CD4-positive, alpha-beta T cell (primary cell): ENCODE results near the gene SOX8. TPM values are rescaled to one million over a fixed set of nuclear protein-coding genes. Genes with fewer than 3 reads are reported as not detected.
A peak's percentile ranks its signal among the peaks of the same experiment; 100 is the strongest.

Source experiments
- ATAC-seq: fragments of 200-7000 bp; cut with Tn5 transposase; one replicate; pipeline ENCODE4 v1.10.0; 2022; ENCODE audit warnings: mild to moderate bottlenecking; ENCODE audit not compliant: poor library complexity
- CTCF ChIA-PET: fragments of 350-600 bp; sonication (Branson Sonifier 250); formaldehyde crosslinking; loops from one replicate; lab custom pipeline; 2021; ENCODE audit warnings: antibody characterized with exemption, inconsistent platforms; lab: Charles Lee
- POLR2A ChIA-PET: fragments of 350-600 bp; sonication (Branson Sonifier 250); formaldehyde crosslinking; loops from one replicate; lab custom pipeline; 2021; ENCODE audit warnings: antibody characterized with exemption, inconsistent platforms; lab: Charles Lee
- DNase-seq, 14 experiments: peaks; one replicate each; pipeline ENCODE4 v3.0.0-alpha.2; 2013 to 2020; ENCODE audit warnings: mixed read lengths in 2 of 14
- H3K27ac ChIP-seq, 2 donors: one replicate each; pipeline versions ENCODE4 v1.5.1 to v1.7.0; 2013; ENCODE audit warnings: low read length in 2 of 2, low read depth in 1 of 2, mild to moderate bottlenecking in 1 of 2
- H3K27me3 ChIP-seq, 2 experiments: 1 replicate in 1 of 2; 2 replicates in 1 of 2; pipeline versions ENCODE4 v1.6.1 to v1.7.0; 2013; ENCODE audit warnings: low read length in 2 of 2, control low read depth in 1 of 2, mild to moderate bottlenecking in 1 of 2, moderate library complexity in 1 of 2; ENCODE audit not compliant: insufficient read depth in 2 of 2, control insufficient read depth in 1 of 2
- H3K36me3 ChIP-seq: one replicate; pipeline ENCODE4 v1.6.1; 2013; ENCODE audit warnings: low read length, control low read depth; ENCODE audit not compliant: insufficient read depth
- H3K4me1 ChIP-seq: one replicate; pipeline ENCODE4 v1.6.1; 2013; ENCODE audit warnings: low read length, control low read depth; ENCODE audit not compliant: insufficient read depth
- H3K4me3 ChIP-seq: one replicate; pipeline ENCODE4 v1.5.1; 2013; ENCODE audit warnings: mild to moderate bottlenecking, low read length, moderate library complexity
- H3K9me3 ChIP-seq, 2 experiments: 1 replicate in 1 of 2; 2 replicates in 1 of 2; pipeline versions ENCODE4 v1.6.1 to v1.7.0; 2013; ENCODE audit warnings: low read length in 2 of 2, mild to moderate bottlenecking in 2 of 2, control low read depth in 1 of 2, moderate library complexity in 1 of 2; ENCODE audit not compliant: control insufficient read depth in 1 of 2, insufficient read depth in 1 of 2
- H3K27ac Mint-ChIP-seq: one replicate; pipeline ENCODE4 v1.8.0; 2020; ENCODE audit warnings: mixed read lengths
- H3K27me3 Mint-ChIP-seq: one replicate; pipeline ENCODE4 v1.8.0; 2021; ENCODE audit warnings: mixed read lengths
- H3K36me3 Mint-ChIP-seq: one replicate; pipeline ENCODE4 v1.8.0; 2021; ENCODE audit warnings: low read depth, mixed read lengths
- H3K4me1 Mint-ChIP-seq: one replicate; pipeline ENCODE4 v1.8.0; 2021; ENCODE audit warnings: low read depth, mixed read lengths
- H3K4me3 Mint-ChIP-seq: one replicate; pipeline ENCODE4 v1.8.0; 2020; ENCODE audit warnings: mild to moderate bottlenecking, mixed read lengths
- H3K9me3 Mint-ChIP-seq: one replicate; pipeline ENCODE4 v1.8.0; 2020; ENCODE audit warnings: mixed read lengths
- intact Hi-C, 2 experiments: fragments of 100-400 bp; cut with DNase I in 1 of 2; cut with micrococcal nuclease in 1 of 2; formaldehyde crosslinking; loops; one replicate each; pipeline versions ENCODE4 v1.15.1 to v1.9.0; 2023 to 2025; cut with DNase I, micrococcal nuclease
- total RNA-seq, 174 experiments: library from RNA in 2 of 174; stranded (reverse) in 2 of 174; gene quantifications; one replicate each; pipeline ENCODE4 v1.2.3 and lab custom pipeline; 2021 to 2026
- TF ChIP-seq, protein P1 (sequence below): fragments of 200-600 bp; IDR thresholded peaks from one replicate; pipeline ENCODE4 v1.8.0; 2022; ENCODE audit warnings: antibody characterized with exemption, mild to moderate bottlenecking

The SOX8 gene
- total RNA-seq, 2 experiments from 2014 or later, result 1.4 to 2.3 TPM

- H3K9me3 Mint-ChIP-seq, result no peaks in the 10 kb centered on the region
Observed at GRCh38 chr16:979859-980594, 1.5 kb upstream of the SOX8 start.

DNA sequence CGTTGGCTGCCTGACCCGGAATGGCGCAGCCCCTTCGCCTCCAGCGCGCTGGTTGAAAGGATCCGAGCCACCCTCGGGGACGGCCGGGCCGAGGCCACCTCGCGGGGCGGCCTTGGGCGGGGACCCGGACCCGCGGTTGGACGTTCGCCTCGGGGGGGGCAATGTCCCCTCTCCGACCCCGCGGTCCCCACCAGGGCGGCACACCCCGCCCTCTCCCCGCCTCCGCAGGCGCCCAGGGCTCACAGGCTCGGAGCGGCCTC is 1.0 kb upstream of the SOX8 start:
- Histone ChIP-seq H3K4me1 (peaks cover 43% of the 10 kb centered on the region), H3K27ac (no peak overlapping the region), H3K27me3 (peaks cover 0 to 10% of the 10 kb centered on the region in 2 experiments), H3K9me3 (no peaks in the 10 kb centered on the region), H3K4me3 (no peak overlapping the region), H3K36me3 (no peaks in the 10 kb centered on the region)
- no peaks in the 10 kb centered on the region for H3K36me3 Mint-ChIP-seq
- H3K27ac Mint-ChIP-seq, result no peak overlapping the region
- intact Hi-C loops, result loop anchor here in 1 of 2 experiments (1.0 kb wide), 1 partner anchor 9 kb away; no protein-coding TSS in a partner anchor
- TF ChIP-seq, protein P1, sequence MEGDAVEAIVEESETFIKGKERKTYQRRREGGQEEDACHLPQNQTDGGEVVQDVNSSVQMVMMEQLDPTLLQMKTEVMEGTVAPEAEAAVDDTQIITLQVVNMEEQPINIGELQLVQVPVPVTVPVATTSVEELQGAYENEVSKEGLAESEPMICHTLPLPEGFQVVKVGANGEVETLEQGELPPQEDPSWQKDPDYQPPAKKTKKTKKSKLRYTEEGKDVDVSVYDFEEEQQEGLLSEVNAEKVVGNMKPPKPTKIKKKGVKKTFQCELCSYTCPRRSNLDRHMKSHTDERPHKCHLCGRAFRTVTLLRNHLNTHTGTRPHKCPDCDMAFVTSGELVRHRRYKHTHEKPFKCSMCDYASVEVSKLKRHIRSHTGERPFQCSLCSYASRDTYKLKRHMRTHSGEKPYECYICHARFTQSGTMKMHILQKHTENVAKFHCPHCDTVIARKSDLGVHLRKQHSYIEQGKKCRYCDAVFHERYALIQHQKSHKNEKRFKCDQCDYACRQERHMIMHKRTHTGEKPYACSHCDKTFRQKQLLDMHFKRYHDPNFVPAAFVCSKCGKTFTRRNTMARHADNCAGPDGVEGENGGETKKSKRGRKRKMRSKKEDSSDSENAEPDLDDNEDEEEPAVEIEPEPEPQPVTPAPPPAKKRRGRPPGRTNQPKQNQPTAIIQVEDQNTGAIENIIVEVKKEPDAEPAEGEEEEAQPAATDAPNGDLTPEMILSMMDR, result no peak
- no peak overlapping the region for H3K4me3 Mint-ChIP-seq
- POLR2A ChIA-PET, result interaction anchor here (1.5 to 7.0 kb wide), 8 partner anchors 8 to 285 kb away, joined by 4 to 78 read pairs (median 16); partner anchors contain the start of gene LMF1
- H3K9me3 Mint-ChIP-seq, result no peaks in the 10 kb centered on the region
- CTCF ChIA-PET, result interaction anchor here (0.6 kb wide), 1 partner anchor 54 kb away, joined by 3 read pairs; no protein-coding TSS in a partner anchor
- ATAC-seq (peak; percentile 5), DNase-seq (peak in 2 of 14 experiments; percentile 35 to 50)
- no peaks in the 10 kb centered on the region for H3K27me3 Mint-ChIP-seq
- H3K4me1 Mint-ChIP-seq, result peaks cover 11% of the 10 kb centered on the region

More at GRCh38 chr16:979859-980594, 1.5 kb upstream of the SOX8 start:
- Mint-ChIP-seq H3K4me3 (peak overlapping the region; percentile 67), H3K36me3 (no peaks in the 10 kb centered on the region), H3K4me1 (peaks cover 11% of the 10 kb centered on the region), H3K27me3 (no peaks in the 10 kb centered on the region), H3K27ac (peak overlapping the region; percentile 39)
- H3K9me3 ChIP-seq, result no peaks in the 10 kb centered on the region
- H3K4me1 ChIP-seq, result peaks cover 43% of the 10 kb centered on the region
- H3K36me3 ChIP-seq, result no peaks in the 10 kb centered on the region
- DNase-seq, result no peak
- intact Hi-C loops, result loop anchor here in 1 of 2 experiments (1.0 kb wide), 1 partner anchor 9 kb away; no protein-coding TSS in a partner anchor
- CTCF ChIA-PET, result no interaction called here
- no peak for ATAC-seq
- TF ChIP-seq, protein P1, result no peak
- H3K27me3 ChIP-seq, result peaks cover 0 to 10% of the 10 kb centered on the region in 2 experiments
- peak overlapping the region; percentile 3 for H3K4me3 ChIP-seq
- POLR2A ChIA-PET, result interaction anchor here (0.8 to 7.0 kb wide), 7 partner anchors 8 to 296 kb away, joined by 3 to 78 read pairs (median 24); partner anchors contain the start of genes JMJD8 and LMF1
- H3K27ac ChIP-seq, result no peak overlapping the region

DNA sequence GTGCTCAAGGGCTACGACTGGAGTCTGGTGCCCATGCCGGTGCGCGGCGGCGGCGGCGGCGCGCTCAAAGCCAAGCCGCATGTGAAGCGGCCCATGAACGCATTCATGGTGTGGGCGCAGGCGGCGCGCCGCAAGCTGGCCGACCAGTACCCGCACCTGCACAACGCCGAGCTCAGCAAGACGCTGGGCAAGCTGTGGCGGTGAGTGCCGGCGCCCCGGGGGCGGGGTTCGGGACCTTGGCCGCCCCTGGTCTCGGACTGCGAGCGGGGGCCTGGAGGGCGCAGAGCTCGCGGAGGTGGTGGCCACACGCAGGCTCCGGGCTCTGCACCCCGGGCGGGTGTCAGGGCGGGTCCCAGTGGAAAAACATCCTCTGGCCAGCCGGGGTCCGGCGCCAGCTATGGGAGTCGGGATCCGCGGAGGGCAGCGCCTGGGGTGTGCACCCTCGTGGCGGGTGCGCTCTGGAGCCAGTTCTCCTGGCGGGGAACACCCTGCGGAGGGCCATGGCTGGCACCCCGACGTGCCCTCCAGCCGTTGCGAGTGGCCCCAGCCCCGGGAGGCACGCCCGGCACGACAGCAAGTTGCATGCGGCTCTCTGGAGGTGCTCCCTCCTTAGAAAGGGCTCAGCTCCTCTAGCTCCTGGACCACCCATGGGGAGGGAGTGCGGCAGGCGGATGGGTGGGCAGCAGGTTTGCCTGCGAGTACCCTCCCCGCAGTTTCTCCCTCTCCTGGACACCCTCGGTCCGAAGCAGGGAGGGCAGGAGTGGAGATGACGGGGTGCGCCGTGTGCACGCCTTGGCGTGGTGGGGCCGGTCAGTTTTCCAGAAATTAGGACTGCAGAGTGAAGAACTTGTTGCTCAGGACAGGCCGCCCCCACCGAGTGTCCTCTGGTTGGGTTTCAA is 824 bp downstream of the SOX8 start:
- ATAC-seq, result peak; percentile 22
- H3K9me3 Mint-ChIP-seq, result no peaks in the 10 kb centered on the region
- intact Hi-C loops, result no loop called here
- TF ChIP-seq, protein P1, result no peak
- H3K27ac Mint-ChIP-seq, result no peak overlapping the region
- no peaks in the 10 kb centered on the region for H3K36me3 ChIP-seq
- no peaks in the 10 kb centered on the region for H3K9me3 ChIP-seq
- no peaks in the 10 kb centered on the region for H3K27me3 Mint-ChIP-seq
- ChIA-PET CTCF (no interaction called here), POLR2A (interaction anchor here (1.9 to 7.0 kb wide), 6 partner anchors 10 to 287 kb away, joined by 6 to 78 read pairs (median 29); partner anchors contain the start of gene LMF1)
- H3K27me3 ChIP-seq, result peaks cover 0 to 10% of the 10 kb centered on the region in 2 experiments
- H3K4me3 ChIP-seq, result peak overlapping the region; percentile 20
- no peak overlapping the region for H3K27ac ChIP-seq
- peak in 3 of 14 experiments; percentile 45 to 61 (median 60) for DNase-seq
- peaks cover 29% of the 10 kb centered on the region for H3K4me1 ChIP-seq
- peaks cover 7% of the 10 kb centered on the region for H3K4me1 Mint-ChIP-seq
- no peaks in the 10 kb centered on the region for H3K36me3 Mint-ChIP-seq
- peak overlapping the region; percentile 79 for H3K4me3 Mint-ChIP-seq
